Activated B cell treated with CpG ODN at 0.5 μM for 24 hours (primary cell): ENCODE data around the gene ACADM. TPM values are rescaled to one million over a fixed set of nuclear protein-coding genes. Genes with fewer than 3 reads are reported as not detected.

Experiments used
- ATAC-seq: fragments of 200-7000 bp; cut with Tn5 transposase; one replicate; pipeline ENCODE4 v1.10.0; 2021; ENCODE audit warnings: low read depth, mild to moderate bottlenecking, moderate library complexity
- CTCF ChIA-PET: fragments of 350-600 bp; sonication (Branson Sonifier 250); formaldehyde crosslinking; loops from one replicate; lab custom pipeline; 2021; ENCODE audit warnings: antibody characterized with exemption; lab: Charles Lee
- POLR2A ChIA-PET: fragments of 350-600 bp; sonication (Branson Sonifier 250); formaldehyde crosslinking; loops from one replicate; lab custom pipeline; 2021; ENCODE audit warnings: antibody characterized with exemption; lab: Charles Lee
- DNase-seq: peaks from one replicate; pipeline ENCODE4 v3.0.0; 2022
- H3K27ac Mint-ChIP-seq: one replicate; pipeline ENCODE4 v1.8.0; 2020; ENCODE audit warnings: mixed read lengths
- H3K27me3 Mint-ChIP-seq: one replicate; pipeline ENCODE4 v1.8.0; 2021; ENCODE audit warnings: mixed read lengths
- H3K36me3 Mint-ChIP-seq: one replicate; pipeline ENCODE4 v1.8.0; 2021; ENCODE audit warnings: low read depth, mixed read lengths
- H3K4me1 Mint-ChIP-seq: one replicate; pipeline ENCODE4 v1.8.0; 2021; ENCODE audit warnings: mixed read lengths
- H3K4me3 Mint-ChIP-seq: one replicate; pipeline ENCODE4 v1.8.0; 2020; ENCODE audit warnings: mild to moderate bottlenecking, mixed read lengths
- H3K9me3 Mint-ChIP-seq: one replicate; pipeline ENCODE4 v1.8.0; 2020; ENCODE audit warnings: mixed read lengths
- CTCF ChIP-seq: fragments of 200-600 bp; IDR thresholded peaks from one replicate; pipeline ENCODE4 v1.8.0; 2022; ENCODE audit warnings: antibody characterized with exemption, mild to moderate bottlenecking
- intact Hi-C: fragments of 100-400 bp; cut with micrococcal nuclease; formaldehyde crosslinking; loops from one replicate; pipeline ENCODE4 v1.15.1; 2024
- total RNA-seq: library from RNA; stranded (reverse); gene quantifications from 2 replicates; pipeline ENCODE4 v1.2.3, GENCODE V29; 2022

The ACADM gene
- total RNA-seq, 1 donor from 2014 or later = 49.4 TPM

GRCh38 chr1:75696000-75696399 lies 28.5 kb upstream of the ACADM start:
- no peak overlapping the region for H3K27ac Mint-ChIP-seq
- ChIA-PET CTCF (no interaction called here), POLR2A (no interaction called here)
- no peak for DNase-seq
- H3K27me3 Mint-ChIP-seq = peaks cover 6% of the 10 kb centered on the region
- no peaks in the 10 kb centered on the region for H3K9me3 Mint-ChIP-seq
- ATAC-seq = no peak
- intact Hi-C loops = no loop called here
- TF ChIP-seq CTCF = no peak
- no peaks in the 10 kb centered on the region for H3K4me1 Mint-ChIP-seq
- no peak overlapping the region for H3K4me3 Mint-ChIP-seq
- no peaks in the 10 kb centered on the region for H3K36me3 Mint-ChIP-seq

- intact Hi-C loops = no loop called here
- Mint-ChIP-seq H3K4me1 (no peaks in the 10 kb centered on the region), H3K27me3 (peaks cover 27% of the 10 kb centered on the region), H3K36me3 (no peaks in the 10 kb centered on the region), H3K4me3 (no peak overlapping the region), H3K27ac (no peak overlapping the region), H3K9me3 (peaks cover 2% of the 10 kb centered on the region)
- ATAC-seq (no peak), DNase-seq (no peak)
- no peak for TF ChIP-seq CTCF
- ChIA-PET CTCF (no interaction called here), POLR2A (no interaction called here)
These were observed 17.3 kb upstream of the ACADM start for GRCh38 chr1:75707191-75707590.

- POLR2A ChIA-PET = no interaction called here
- peaks cover 27% of the 10 kb centered on the region for H3K27me3 Mint-ChIP-seq
- H3K4me3 Mint-ChIP-seq = no peak overlapping the region
- no peak for DNase-seq
- intact Hi-C loops = no loop called here
- no peak for ATAC-seq
- H3K9me3 Mint-ChIP-seq = no peaks in the 10 kb centered on the region
- TF ChIP-seq CTCF = no peak
- H3K27ac Mint-ChIP-seq = no peak overlapping the region
- CTCF ChIA-PET = no interaction called here
- no peaks in the 10 kb centered on the region for H3K4me1 Mint-ChIP-seq
- no peaks in the 10 kb centered on the region for H3K36me3 Mint-ChIP-seq
These were observed 15.6 kb upstream of the ACADM start for GRCh38 chr1:75708910-75709309.

- Mint-ChIP-seq H3K27ac (no peak overlapping the region), H3K36me3 (no peaks in the 10 kb centered on the region), H3K4me3 (no peak overlapping the region), H3K27me3 (peaks cover 24% of the 10 kb centered on the region), H3K4me1 (no peaks in the 10 kb centered on the region), H3K9me3 (no peaks in the 10 kb centered on the region)
- TF ChIP-seq CTCF = no peak
- ATAC-seq = no peak
- ChIA-PET CTCF (no interaction called here), POLR2A (no interaction called here)
- intact Hi-C loops = no loop called here
- no peak for DNase-seq
These were observed 13.7 kb upstream of the ACADM start for GRCh38 chr1:75710832-75711231.

DNA sequence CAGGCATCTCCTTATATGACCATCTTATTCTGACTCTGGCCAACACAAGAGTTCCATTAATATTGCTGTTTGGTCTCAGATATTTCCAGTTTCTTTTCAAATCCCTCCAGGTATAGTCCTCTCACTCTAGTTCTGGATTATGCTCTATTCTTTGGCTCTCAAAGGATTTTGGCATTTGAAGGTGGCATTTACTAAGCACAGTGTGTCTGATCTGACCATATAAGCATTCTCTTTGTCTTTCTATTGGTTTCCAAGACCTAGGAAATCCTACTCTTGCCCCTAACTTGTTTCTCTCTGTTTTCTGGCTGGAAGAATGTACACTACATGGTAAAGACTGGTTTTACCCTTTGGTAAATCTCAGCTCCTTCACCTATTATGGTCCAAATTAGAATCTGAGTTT lies 12.7 kb upstream of the ACADM start:
- H3K9me3 Mint-ChIP-seq = no peaks in the 10 kb centered on the region
- DNase-seq (no peak), ATAC-seq (no peak)
- no peaks in the 10 kb centered on the region for H3K36me3 Mint-ChIP-seq
- ChIA-PET POLR2A (no interaction called here), CTCF (no interaction called here)
- TF ChIP-seq CTCF = no peak
- peaks cover 24% of the 10 kb centered on the region for H3K27me3 Mint-ChIP-seq
- intact Hi-C loops = no loop called here
- H3K4me1 Mint-ChIP-seq = no peaks in the 10 kb centered on the region
- no peak overlapping the region for H3K27ac Mint-ChIP-seq
- no peak overlapping the region for H3K4me3 Mint-ChIP-seq
